CD4-positive, alpha-beta T cell treated with Interleukin-6 at 100 ng/mL for 8 hours (primary cell): ENCODE measurements around the gene APLNR.

ENCODE experiments used
- DNase-seq: peaks from one replicate; pipeline ENCODE4 v3.0.0-alpha.2; 2020; ENCODE audit warnings: mixed read lengths, low spot score

The APLNR gene

GRCh38 chr11:57251491-57252104 is 14.5 kb upstream of the APLNR start:
- no peak for DNase-seq

GRCh38 chr11:57251037-57251436 is 14.0 kb upstream of the APLNR start:
- DNase-seq, result no peak

- DNase-seq, result no peak
Observed at GRCh38 chr11:57249384-57250319, 12.6 kb upstream of the APLNR start.

- no peak for DNase-seq
Observed at GRCh38 chr11:57248780-57249383, 11.8 kb upstream of the APLNR start.

GRCh38 chr11:57244911-57245310 is 7.9 kb upstream of the APLNR start:
- DNase-seq, result no peak

GRCh38 chr11:57241353-57241972 is 4.4 kb upstream of the APLNR start:
- DNase-seq, result no peak

- DNase-seq, result no peak
Observed at GRCh38 chr11:57240757-57241156, 3.7 kb upstream of the APLNR start.

- DNase-seq, result no peak
Observed at GRCh38 chr11:57240007-57240406, 3.0 kb upstream of the APLNR start.

- no peak for DNase-seq
Observed at GRCh38 chr11:57239348-57239747, 2.3 kb upstream of the APLNR start.

- DNase-seq, result no peak
Observed at GRCh38 chr11:57235761-57236703, 1.0 kb downstream of the APLNR start.

- DNase-seq, result no peak
Observed at GRCh38 chr11:57233702-57234101, 3.3 kb downstream of the APLNR start.

GRCh38 chr11:57231539-57232253 is 5.4 kb downstream of the APLNR start:
- no peak for DNase-seq

- DNase-seq, result no peak
Observed at GRCh38 chr11:57230791-57231538, 6.1 kb downstream of the APLNR start.

GRCh38 chr11:57230316-57230715 is 6.7 kb downstream of the APLNR start:
- DNase-seq, result no peak

GRCh38 chr11:57228600-57228999 is 8.4 kb downstream of the APLNR start:
- no peak for DNase-seq

GRCh38 chr11:57224537-57224936 is 12.5 kb downstream of the APLNR start:
- no peak for DNase-seq

GRCh38 chr11:57224128-57224527 is 12.9 kb downstream of the APLNR start:
- DNase-seq, result no peak

- DNase-seq, result no peak
Observed at GRCh38 chr11:57223601-57224000, 13.4 kb downstream of the APLNR start.

GRCh38 chr11:57222239-57222638 is 14.8 kb downstream of the APLNR start:
- DNase-seq, result no peak

- DNase-seq, result no peak
Observed at GRCh38 chr11:57219021-57219627, 17.9 kb downstream of the APLNR start.
